ENCODE results near the gene BCO1. TPM values are rescaled to one million over a fixed set of nuclear protein-coding genes. Genes with fewer than 3 reads are reported as not detected.

BCO1 gene
- total RNA-seq, 1 donor, result not detected

DNA sequence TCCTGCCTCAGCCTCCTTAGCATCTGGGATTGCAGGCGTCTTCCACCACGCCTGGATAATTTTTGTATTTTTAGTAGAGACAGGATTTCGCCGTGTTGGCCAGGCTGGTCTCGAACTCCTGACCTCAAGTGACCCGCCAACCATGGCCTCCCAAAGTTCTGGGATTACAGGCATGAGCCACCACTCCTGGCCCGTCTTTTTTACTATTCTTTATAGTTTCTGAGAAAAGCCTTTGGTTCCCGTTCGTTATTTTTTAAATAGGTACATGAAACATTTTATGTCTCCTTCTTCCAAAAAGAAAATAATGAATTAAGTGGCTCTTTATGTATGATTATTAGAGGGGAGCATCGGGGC, 570 bp upstream of the BCO1 start:
- TF ChIP-seq, protein P1, sequence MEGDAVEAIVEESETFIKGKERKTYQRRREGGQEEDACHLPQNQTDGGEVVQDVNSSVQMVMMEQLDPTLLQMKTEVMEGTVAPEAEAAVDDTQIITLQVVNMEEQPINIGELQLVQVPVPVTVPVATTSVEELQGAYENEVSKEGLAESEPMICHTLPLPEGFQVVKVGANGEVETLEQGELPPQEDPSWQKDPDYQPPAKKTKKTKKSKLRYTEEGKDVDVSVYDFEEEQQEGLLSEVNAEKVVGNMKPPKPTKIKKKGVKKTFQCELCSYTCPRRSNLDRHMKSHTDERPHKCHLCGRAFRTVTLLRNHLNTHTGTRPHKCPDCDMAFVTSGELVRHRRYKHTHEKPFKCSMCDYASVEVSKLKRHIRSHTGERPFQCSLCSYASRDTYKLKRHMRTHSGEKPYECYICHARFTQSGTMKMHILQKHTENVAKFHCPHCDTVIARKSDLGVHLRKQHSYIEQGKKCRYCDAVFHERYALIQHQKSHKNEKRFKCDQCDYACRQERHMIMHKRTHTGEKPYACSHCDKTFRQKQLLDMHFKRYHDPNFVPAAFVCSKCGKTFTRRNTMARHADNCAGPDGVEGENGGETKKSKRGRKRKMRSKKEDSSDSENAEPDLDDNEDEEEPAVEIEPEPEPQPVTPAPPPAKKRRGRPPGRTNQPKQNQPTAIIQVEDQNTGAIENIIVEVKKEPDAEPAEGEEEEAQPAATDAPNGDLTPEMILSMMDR (IDR thresholded peaks at IDR 0.05; ENCODE audit: extremely low read depth, low read depth, low read length), result no peak
- Histone ChIP-seq H3K4me1 (ENCODE audit: insufficient read depth, low read length) (peaks cover 3% of the 10 kb centered on the region), H3K4me3 (ENCODE audit: insufficient read depth, low read length) (peak overlapping the region; percentile 68), H3K79me2 (ENCODE audit: insufficient read depth, low read length) (no peaks in the 10 kb centered on the region), H2AFZ (ENCODE audit: low read length) (peak overlapping the region; percentile 95), H3K27me3 (ENCODE audit: insufficient read depth, low read length) (no peaks in the 10 kb centered on the region), H3K36me3 (ENCODE audit: insufficient read depth, low read length) (no peaks in the 10 kb centered on the region), H3K4me2 (ENCODE audit: insufficient read depth, low read length) (peak overlapping the region; percentile 88), H3K9me3 (ENCODE audit: low read depth, low read length) (no peaks in the 10 kb centered on the region), H4K20me1 (ENCODE audit: insufficient read depth, low read length) (no peaks in the 10 kb centered on the region), H3K27ac (ENCODE audit: low read depth, low read length) (no peak overlapping the region)
- no peak for DNase-seq (ENCODE audit: insufficient read length, low spot score, missing footprints)

DNA sequence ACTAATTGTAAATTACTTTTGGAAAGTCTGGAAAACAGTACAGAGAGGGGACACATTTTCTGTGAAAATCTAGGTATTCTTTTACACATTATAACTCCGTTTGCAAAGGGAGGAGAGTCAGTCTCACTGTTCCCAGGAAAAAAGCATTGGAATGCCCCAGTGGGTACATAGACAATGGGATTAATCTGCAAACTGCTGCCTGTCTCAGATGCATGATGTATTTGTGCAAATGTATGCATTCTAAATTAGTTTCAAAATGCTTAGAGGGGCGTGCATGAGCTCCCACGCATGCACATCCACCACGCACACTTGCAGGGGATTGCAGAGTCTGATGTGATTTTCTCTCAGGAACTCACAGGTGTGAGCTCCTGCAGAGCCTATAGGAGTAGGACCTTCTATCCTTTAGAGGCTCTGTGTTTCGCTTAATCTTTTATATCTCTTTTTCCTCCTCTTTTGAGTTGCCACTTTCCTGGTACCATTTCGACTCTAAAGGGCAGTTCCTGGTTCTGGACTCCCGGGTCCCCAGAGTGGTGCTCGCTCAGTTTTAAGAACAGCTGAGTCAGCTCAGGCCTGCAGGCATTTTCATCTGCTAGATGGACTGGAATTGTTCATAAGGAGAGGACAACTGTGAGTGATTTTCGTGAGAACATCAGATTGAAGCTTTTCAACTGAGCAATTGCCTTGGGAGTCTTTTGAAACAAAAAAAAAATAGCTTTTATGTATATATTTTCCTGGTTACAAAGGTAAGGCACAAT, 1.1 kb downstream of the BCO1 start:
- H3K79me2 ChIP-seq (ENCODE audit: insufficient read depth, low read length), result no peaks in the 10 kb centered on the region
- TF ChIP-seq, protein P1 (IDR thresholded peaks at IDR 0.05; ENCODE audit: extremely low read depth, low read depth, low read length), result no peak
- no peaks in the 10 kb centered on the region for H3K36me3 ChIP-seq (ENCODE audit: insufficient read depth, low read length)
- no peak overlapping the region for H3K27ac ChIP-seq (ENCODE audit: low read depth, low read length)
- no peaks in the 10 kb centered on the region for H3K9me3 ChIP-seq (ENCODE audit: low read depth, low read length)
- no peak overlapping the region for H3K4me3 ChIP-seq (ENCODE audit: insufficient read depth, low read length)
- DNase-seq (ENCODE audit: insufficient read length, low spot score, missing footprints), result peak; percentile 29
- no peak overlapping the region for H3K4me2 ChIP-seq (ENCODE audit: insufficient read depth, low read length)
- H3K4me1 ChIP-seq (ENCODE audit: insufficient read depth, low read length), result peaks cover 3% of the 10 kb centered on the region
- no peak overlapping the region for H2AFZ ChIP-seq (ENCODE audit: low read length)
- no peaks in the 10 kb centered on the region for H4K20me1 ChIP-seq (ENCODE audit: insufficient read depth, low read length)
- peaks cover 3% of the 10 kb centered on the region for H3K27me3 ChIP-seq (ENCODE audit: insufficient read depth, low read length)

DNA sequence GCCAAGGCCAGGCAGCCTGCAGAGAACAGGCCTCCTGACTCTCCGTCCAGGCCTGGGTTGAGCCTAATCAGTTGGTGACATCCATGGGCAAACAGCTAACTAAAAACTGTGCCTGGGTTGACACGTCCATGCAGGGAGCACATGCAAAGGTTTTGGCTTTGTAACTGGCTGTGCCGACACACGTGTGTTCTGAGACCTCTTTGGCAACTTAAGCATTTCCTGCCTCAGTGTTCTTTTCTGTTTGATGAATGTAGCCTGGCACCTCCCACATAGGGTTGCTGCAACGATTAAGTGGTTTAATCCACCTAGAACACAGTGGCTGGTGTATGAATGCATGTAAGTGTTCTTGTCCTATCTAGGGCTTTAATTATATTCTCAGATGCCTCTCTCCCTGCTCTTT, 3.2 kb downstream of the BCO1 start:
- no peak overlapping the region for H3K27ac ChIP-seq (ENCODE audit: low read depth, low read length)
- H2AFZ ChIP-seq (ENCODE audit: low read length), result no peak overlapping the region
- H3K4me1 ChIP-seq (ENCODE audit: insufficient read depth, low read length), result peaks cover 3% of the 10 kb centered on the region
- H3K27me3 ChIP-seq (ENCODE audit: insufficient read depth, low read length), result peaks cover 8% of the 10 kb centered on the region
- no peaks in the 10 kb centered on the region for H3K79me2 ChIP-seq (ENCODE audit: insufficient read depth, low read length)
- H3K4me3 ChIP-seq (ENCODE audit: insufficient read depth, low read length), result no peak overlapping the region
- H3K9me3 ChIP-seq (ENCODE audit: low read depth, low read length), result no peaks in the 10 kb centered on the region
- H3K4me2 ChIP-seq (ENCODE audit: insufficient read depth, low read length), result no peak overlapping the region
- H3K36me3 ChIP-seq (ENCODE audit: insufficient read depth, low read length), result no peaks in the 10 kb centered on the region
- no peak for DNase-seq (ENCODE audit: insufficient read length, low spot score, missing footprints)
- no peaks in the 10 kb centered on the region for H4K20me1 ChIP-seq (ENCODE audit: insufficient read depth, low read length)
- TF ChIP-seq, protein P1 (IDR thresholded peaks at IDR 0.05; ENCODE audit: extremely low read depth, low read depth, low read length), result no peak

DNA sequence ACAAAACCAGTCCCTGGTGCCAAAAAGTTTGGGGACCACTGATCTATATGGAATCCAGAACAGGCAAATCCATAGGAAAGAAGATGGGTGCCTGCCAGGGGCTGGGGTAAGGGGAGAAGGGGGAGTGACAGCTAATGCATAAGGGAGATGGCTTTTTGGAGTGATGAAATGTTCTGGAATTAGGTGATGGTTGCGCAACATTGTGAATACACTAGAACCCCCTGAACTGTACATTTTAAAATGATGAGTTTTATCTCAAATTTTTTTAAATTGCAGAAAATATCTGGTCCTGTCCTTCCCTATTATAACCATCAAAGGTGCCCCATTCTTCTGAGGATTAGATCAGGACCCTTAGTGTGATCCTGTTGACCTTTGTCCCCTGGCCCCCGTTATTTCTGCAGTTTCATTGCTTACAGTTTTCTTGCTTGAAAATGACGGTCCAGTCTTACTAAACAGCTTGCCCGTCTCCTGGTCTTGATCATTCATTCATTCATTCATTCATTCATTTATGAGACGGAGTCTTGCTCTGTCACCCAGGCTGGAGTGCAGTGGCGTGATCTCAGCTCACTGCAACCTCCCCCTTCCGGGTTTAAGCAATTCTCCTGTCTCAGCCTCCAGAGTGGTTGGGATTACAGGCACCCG, 4.6 kb downstream of the BCO1 start:
- Histone ChIP-seq H4K20me1 (ENCODE audit: insufficient read depth, low read length) (no peaks in the 10 kb centered on the region), H2AFZ (ENCODE audit: low read length) (no peak overlapping the region), H3K4me2 (ENCODE audit: insufficient read depth, low read length) (no peak overlapping the region), H3K36me3 (ENCODE audit: insufficient read depth, low read length) (no peaks in the 10 kb centered on the region), H3K79me2 (ENCODE audit: insufficient read depth, low read length) (no peaks in the 10 kb centered on the region), H3K4me1 (ENCODE audit: insufficient read depth, low read length) (peaks cover 3% of the 10 kb centered on the region), H3K4me3 (ENCODE audit: insufficient read depth, low read length) (no peak overlapping the region), H3K27me3 (ENCODE audit: insufficient read depth, low read length) (peaks cover 8% of the 10 kb centered on the region), H3K9me3 (ENCODE audit: low read depth, low read length) (no peaks in the 10 kb centered on the region), H3K27ac (ENCODE audit: low read depth, low read length) (no peak overlapping the region)
- DNase-seq (ENCODE audit: insufficient read length, low spot score, missing footprints), result no peak
- TF ChIP-seq, protein P1 (IDR thresholded peaks at IDR 0.05; ENCODE audit: extremely low read depth, low read depth, low read length), result no peak

All from osteoblast (primary cell).